ENCODE measurements around the gene SORCS3. TPM values are rescaled to one million over a fixed set of nuclear protein-coding genes. Genes with fewer than 3 reads are reported as not detected.
A peak's percentile ranks its signal among the peaks of the same experiment; 100 is the strongest.

The SORCS3 gene
- total RNA-seq, 1 experiment from 2014 or later: not detected

DNA sequence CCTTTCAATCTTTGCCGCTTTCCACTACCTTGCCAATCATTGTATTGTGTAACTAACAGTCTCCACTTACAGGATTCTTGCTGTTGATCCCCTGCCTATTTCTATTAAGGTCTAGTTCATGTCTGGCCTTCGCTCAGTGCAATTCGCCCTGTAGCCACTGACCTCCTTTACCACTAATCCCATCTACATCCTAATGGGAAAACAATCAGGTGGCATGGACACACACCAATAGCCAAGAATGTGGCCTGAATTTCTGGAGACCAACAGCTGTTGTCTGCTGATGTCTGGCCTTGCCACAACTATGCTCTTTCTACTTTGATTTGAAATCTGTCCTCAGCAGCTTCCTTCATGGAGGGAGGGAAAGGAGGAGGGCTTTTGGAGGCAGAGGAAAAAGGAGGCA is 546.2 kb downstream of the SORCS3 start:
- intact Hi-C loops (cut with micrococcal nuclease): no loop called here
- ChIA-PET POLR2A (no interaction called here), CTCF (no interaction called here)
- Mint-ChIP-seq H3K27me3 (ENCODE audit: insufficient read depth, unreplicated experiment) (no peaks in the 10 kb centered on the region), H3K4me3 (ENCODE audit: unreplicated experiment) (no peak overlapping the region), H3K9me3 (ENCODE audit: unreplicated experiment) (peaks cover 29% of the 10 kb centered on the region), H3K27ac (ENCODE audit: low read depth, unreplicated experiment) (no peak overlapping the region), H3K4me1 (ENCODE audit: insufficient read depth, unreplicated experiment) (no peaks in the 10 kb centered on the region), H3K36me3 (ENCODE audit: insufficient read depth, unreplicated experiment) (no peaks in the 10 kb centered on the region)
- TF ChIP-seq, protein P1, sequence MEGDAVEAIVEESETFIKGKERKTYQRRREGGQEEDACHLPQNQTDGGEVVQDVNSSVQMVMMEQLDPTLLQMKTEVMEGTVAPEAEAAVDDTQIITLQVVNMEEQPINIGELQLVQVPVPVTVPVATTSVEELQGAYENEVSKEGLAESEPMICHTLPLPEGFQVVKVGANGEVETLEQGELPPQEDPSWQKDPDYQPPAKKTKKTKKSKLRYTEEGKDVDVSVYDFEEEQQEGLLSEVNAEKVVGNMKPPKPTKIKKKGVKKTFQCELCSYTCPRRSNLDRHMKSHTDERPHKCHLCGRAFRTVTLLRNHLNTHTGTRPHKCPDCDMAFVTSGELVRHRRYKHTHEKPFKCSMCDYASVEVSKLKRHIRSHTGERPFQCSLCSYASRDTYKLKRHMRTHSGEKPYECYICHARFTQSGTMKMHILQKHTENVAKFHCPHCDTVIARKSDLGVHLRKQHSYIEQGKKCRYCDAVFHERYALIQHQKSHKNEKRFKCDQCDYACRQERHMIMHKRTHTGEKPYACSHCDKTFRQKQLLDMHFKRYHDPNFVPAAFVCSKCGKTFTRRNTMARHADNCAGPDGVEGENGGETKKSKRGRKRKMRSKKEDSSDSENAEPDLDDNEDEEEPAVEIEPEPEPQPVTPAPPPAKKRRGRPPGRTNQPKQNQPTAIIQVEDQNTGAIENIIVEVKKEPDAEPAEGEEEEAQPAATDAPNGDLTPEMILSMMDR (IDR thresholded peaks at IDR 0.05; ENCODE audit: unreplicated experiment): no peak
- no peak for DNase-seq (ENCODE audit: unreplicated experiment)
- no TSS peak for BruUV-seq (replicated peaks)

DNA sequence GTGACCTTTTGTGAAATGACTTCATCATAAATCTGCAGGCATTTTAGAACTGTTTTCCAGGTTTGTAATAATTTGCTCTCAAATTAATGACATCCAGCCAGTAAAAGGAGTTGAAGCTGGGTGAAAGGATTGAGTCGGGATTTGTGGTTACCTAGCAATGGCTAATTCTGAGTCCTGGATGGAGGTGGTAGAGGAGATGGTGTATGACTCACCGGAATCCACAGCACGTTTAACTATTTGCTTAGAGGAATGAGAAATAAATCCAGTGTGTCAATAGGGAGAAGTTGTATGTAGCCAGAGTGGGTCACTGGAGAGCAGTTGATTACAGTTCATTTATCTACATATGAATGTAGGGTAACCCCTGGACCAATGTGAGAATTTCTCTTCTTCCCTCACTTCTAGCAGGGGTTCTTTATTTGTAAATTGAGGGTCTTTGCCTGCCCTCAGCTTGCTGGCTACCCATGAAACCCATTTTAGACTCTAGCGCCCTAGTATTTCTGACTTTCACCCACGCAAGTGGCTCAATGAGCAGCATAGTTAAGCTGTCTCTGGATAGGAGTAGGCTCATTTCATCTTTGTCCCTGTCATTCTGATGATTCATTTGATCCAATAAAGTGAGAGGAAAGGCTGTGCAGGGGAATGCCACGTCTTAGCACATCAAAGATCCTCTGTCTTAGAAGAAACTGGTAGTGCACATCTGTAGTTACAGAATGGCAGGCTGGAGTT is 547.8 kb downstream of the SORCS3 start:
- no TSS peak for BruUV-seq (replicated peaks)

GRCh38 chr10:105189463-105189800 is 548.3 kb downstream of the SORCS3 start:
- peaks cover 29% of the 10 kb centered on the region for H3K9me3 Mint-ChIP-seq (ENCODE audit: unreplicated experiment)
- H3K27me3 Mint-ChIP-seq (ENCODE audit: insufficient read depth, unreplicated experiment): no peaks in the 10 kb centered on the region
- no peak overlapping the region for H3K27ac Mint-ChIP-seq (ENCODE audit: low read depth, unreplicated experiment)
- peak; percentile 20 for DNase-seq (ENCODE audit: unreplicated experiment)
- intact Hi-C loops (cut with micrococcal nuclease): no loop called here
- ChIA-PET POLR2A (no interaction called here), CTCF (interaction anchor here (0.7 to 1.2 kb wide), 2 partner anchors 19 to 39 kb away, joined by 3 to 5 read pairs; no protein-coding TSS in a partner anchor)
- peaks cover 4% of the 10 kb centered on the region for H3K36me3 Mint-ChIP-seq (ENCODE audit: insufficient read depth, unreplicated experiment)
- TF ChIP-seq, protein P1 (IDR thresholded peaks at IDR 0.05; ENCODE audit: unreplicated experiment): no peak
- H3K4me1 Mint-ChIP-seq (ENCODE audit: insufficient read depth, unreplicated experiment): no peaks in the 10 kb centered on the region
- H3K4me3 Mint-ChIP-seq (ENCODE audit: unreplicated experiment): no peak overlapping the region
- no TSS peak for BruUV-seq (replicated peaks)

More for the DNA sequence above, 547.8 kb downstream of the SORCS3 start:
- Mint-ChIP-seq H3K4me3 (ENCODE audit: unreplicated experiment) (no peak overlapping the region), H3K9me3 (ENCODE audit: unreplicated experiment) (peaks cover 29% of the 10 kb centered on the region), H3K36me3 (ENCODE audit: insufficient read depth, unreplicated experiment) (no peaks in the 10 kb centered on the region), H3K4me1 (ENCODE audit: insufficient read depth, unreplicated experiment) (no peaks in the 10 kb centered on the region), H3K27ac (ENCODE audit: low read depth, unreplicated experiment) (no peak overlapping the region), H3K27me3 (ENCODE audit: insufficient read depth, unreplicated experiment) (no peaks in the 10 kb centered on the region)
- peak; percentile 73 for DNase-seq (ENCODE audit: unreplicated experiment)
- POLR2A ChIA-PET: no interaction called here
- CTCF ChIA-PET: interaction anchor here (0.7 to 1.2 kb wide), 2 partner anchors 18 to 39 kb away, joined by 3 to 5 read pairs; no protein-coding TSS in a partner anchor
- TF ChIP-seq, protein P1 (IDR thresholded peaks at IDR 0.05; ENCODE audit: unreplicated experiment): no peak
- intact Hi-C loops (cut with micrococcal nuclease): no loop called here

DNA sequence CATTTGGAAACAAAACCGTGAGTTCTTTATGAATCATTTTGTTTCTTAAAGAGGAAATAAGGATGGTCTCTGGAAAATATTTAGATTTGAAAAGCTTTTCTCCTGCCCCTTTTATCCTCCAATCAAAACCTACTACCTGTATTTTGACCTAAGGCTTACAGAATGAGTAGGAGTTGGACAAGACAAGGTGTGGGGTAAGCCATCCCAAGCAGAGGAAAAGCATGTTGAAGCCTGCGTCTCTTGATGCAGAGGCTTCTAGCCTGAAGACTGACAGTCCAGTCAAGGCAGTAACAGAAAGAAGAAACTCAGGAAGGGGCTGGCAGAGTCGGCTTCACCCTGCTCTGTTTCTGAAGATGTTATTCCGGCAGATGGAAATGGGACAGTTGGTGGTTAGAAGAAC is 551.1 kb downstream of the SORCS3 start:
- Mint-ChIP-seq H3K27me3 (ENCODE audit: insufficient read depth, unreplicated experiment) (no peaks in the 10 kb centered on the region), H3K4me3 (ENCODE audit: unreplicated experiment) (no peak overlapping the region), H3K9me3 (ENCODE audit: unreplicated experiment) (peaks cover 10% of the 10 kb centered on the region), H3K36me3 (ENCODE audit: insufficient read depth, unreplicated experiment) (peaks cover 4% of the 10 kb centered on the region), H3K4me1 (ENCODE audit: insufficient read depth, unreplicated experiment) (peaks cover 5% of the 10 kb centered on the region), H3K27ac (ENCODE audit: low read depth, unreplicated experiment) (no peak overlapping the region)
- no TSS peak for BruUV-seq (replicated peaks)
- ChIA-PET CTCF (interaction anchor here (0.6 kb wide), 1 partner anchor 67 kb away, joined by 3 read pairs; no protein-coding TSS in a partner anchor), POLR2A (no interaction called here)
- TF ChIP-seq, protein P1 (IDR thresholded peaks at IDR 0.05; ENCODE audit: unreplicated experiment): no peak
- intact Hi-C loops (cut with micrococcal nuclease): no loop called here
- peak; percentile 20 for DNase-seq (ENCODE audit: unreplicated experiment)
